ENCODE data around the gene UNC13D.
A peak's percentile ranks its signal among the peaks of the same experiment; 100 is the strongest.

UNC13D gene

GRCh38 chr17:75854881-75855309, 10.7 kb upstream of the UNC13D start:
- TF ChIP-seq MAX (IDR thresholded peaks at IDR 0.05) (no peak), TAF1 (IDR thresholded peaks at IDR 0.05; ENCODE audit: low read depth) (peak; percentile 29; the same call in 1 of the 2 replicates), NFIC (IDR thresholded peaks at IDR 0.05) (0 out of 2 replicates have a peak, but pooled peaks have one; percentile 13), ZBTB7A (IDR thresholded peaks at IDR 0.05; ENCODE audit: low read depth) (peak; percentile 89), TCF12 (IDR thresholded peaks at IDR 0.05; ENCODE audit: low read depth) (no peak), EGR1 (IDR thresholded peaks at IDR 0.05) (no peak), YY1 (IDR thresholded peaks at IDR 0.05; ENCODE audit: low read depth) (peak; percentile 79)

- TF ChIP-seq TCF12 (IDR thresholded peaks at IDR 0.05; ENCODE audit: low read depth) (no peak), EGR1 (IDR thresholded peaks at IDR 0.05) (no peak), TEAD4 (IDR thresholded peaks at IDR 0.05) (no peak)
Observed at GRCh38 chr17:75854101-75854748, 10.0 kb upstream of the UNC13D start.

- TF ChIP-seq CREB1 (IDR thresholded peaks at IDR 0.05; ENCODE audit: low read depth) (no peak), NFIC (IDR thresholded peaks at IDR 0.05) (no peak), ZBTB7A (IDR thresholded peaks at IDR 0.05; ENCODE audit: low read depth) (no peak), EGR1 (IDR thresholded peaks at IDR 0.05) (no peak), TCF12 (IDR thresholded peaks at IDR 0.05; ENCODE audit: low read depth) (no peak), USF1 (IDR thresholded peaks at IDR 0.05) (no peak), RAD21 (IDR thresholded peaks at IDR 0.05; ENCODE audit: low read depth) (no peak), REST (IDR thresholded peaks at IDR 0.05; ENCODE audit: low read depth) (no peak), YY1 (IDR thresholded peaks at IDR 0.05; ENCODE audit: low read depth) (no peak), TEAD4 (IDR thresholded peaks at IDR 0.05) (no peak), TAF1 (IDR thresholded peaks at IDR 0.05; ENCODE audit: low read depth) (no peak)
Observed at GRCh38 chr17:75853433-75853832, 9.2 kb upstream of the UNC13D start.

DNA sequence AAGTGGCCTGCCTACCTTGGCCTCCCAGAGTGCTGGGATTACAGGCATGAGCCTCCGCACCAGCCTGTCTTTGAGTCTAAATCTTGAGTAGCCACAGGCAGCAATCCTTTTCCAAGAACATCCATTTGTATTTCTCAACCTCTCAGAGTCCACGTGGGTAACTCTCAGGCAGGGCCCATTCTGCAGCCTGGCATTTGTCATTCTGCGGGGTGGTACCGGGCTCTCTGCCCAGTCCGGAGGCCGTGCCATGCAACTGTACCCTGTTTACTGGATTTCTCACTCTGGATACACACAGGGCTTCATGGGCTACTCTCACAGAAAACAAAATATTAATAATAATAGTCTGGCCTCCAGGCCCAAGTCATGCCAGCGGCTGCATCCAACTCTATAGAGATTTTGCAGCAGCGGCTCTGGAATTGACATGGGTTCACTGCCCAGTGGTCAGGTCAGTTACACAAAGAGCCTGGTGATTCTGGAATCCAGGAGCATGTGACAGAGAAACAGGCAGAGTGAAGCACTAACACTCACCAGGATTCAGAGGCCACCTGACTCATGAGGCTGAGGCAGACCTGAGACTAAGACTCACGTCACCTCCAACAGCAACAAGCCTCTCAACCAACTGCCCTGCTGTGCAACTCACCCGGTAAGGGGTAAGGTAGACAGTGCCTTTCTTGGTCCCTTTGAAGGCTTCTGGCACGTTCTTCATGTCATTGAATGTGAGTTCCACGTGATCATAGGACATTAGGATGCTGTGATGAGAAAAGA, 6.9 kb upstream of the UNC13D start:
- no peak for TF ChIP-seq USF1 (IDR thresholded peaks at IDR 0.05)
- no peak for TF ChIP-seq TAF1 (IDR thresholded peaks at IDR 0.05; ENCODE audit: low read depth)
- no peak for TF ChIP-seq YY1 (IDR thresholded peaks at IDR 0.05; ENCODE audit: low read depth)
- TF ChIP-seq MAX (IDR thresholded peaks at IDR 0.05), result no peak
- no peak for TF ChIP-seq EGR1 (IDR thresholded peaks at IDR 0.05)
- no peak for TF ChIP-seq TEAD4 (IDR thresholded peaks at IDR 0.05)
- TF ChIP-seq ZBTB7A (IDR thresholded peaks at IDR 0.05; ENCODE audit: low read depth), result no peak
- no peak for TF ChIP-seq CEBPB (IDR thresholded peaks at IDR 0.05)
- TF ChIP-seq RAD21 (IDR thresholded peaks at IDR 0.05; ENCODE audit: low read depth), result no peak

GRCh38 chr17:75849724-75850123, 5.5 kb upstream of the UNC13D start:
- TF ChIP-seq EP300 (IDR thresholded peaks at IDR 0.05; ENCODE audit: borderline replicate concordance) (no peak), TEAD4 (IDR thresholded peaks at IDR 0.05) (no peak), TAF1 (IDR thresholded peaks at IDR 0.05; ENCODE audit: low read depth) (no peak), FOXM1 (IDR thresholded peaks at IDR 0.05; ENCODE audit: borderline replicate concordance, low read depth) (no peak), CEBPB (IDR thresholded peaks at IDR 0.05) (no peak), ZBTB7A (IDR thresholded peaks at IDR 0.05; ENCODE audit: low read depth) (no peak), RAD21 (IDR thresholded peaks at IDR 0.05; ENCODE audit: low read depth) (no peak), CREB1 (IDR thresholded peaks at IDR 0.05; ENCODE audit: low read depth) (no peak), MAX (IDR thresholded peaks at IDR 0.05) (no peak), YY1 (IDR thresholded peaks at IDR 0.05; ENCODE audit: low read depth) (no peak), NFIC (IDR thresholded peaks at IDR 0.05) (no peak), USF1 (IDR thresholded peaks at IDR 0.05) (no peak), TCF12 (IDR thresholded peaks at IDR 0.05; ENCODE audit: low read depth) (no peak), REST (IDR thresholded peaks at IDR 0.05; ENCODE audit: low read depth) (no peak), EGR1 (IDR thresholded peaks at IDR 0.05) (no peak)

Measured in Ishikawa (cell line).